Astrocyte (in vitro differentiated cells and primary cell): ENCODE data around the gene IWS1. TPM values are rescaled to one million over a fixed set of nuclear protein-coding genes. Genes with fewer than 3 reads are reported as not detected.
"Not testable (repeated sequence)": the region's sequence is repeated elsewhere in the genome, so short reads cannot be mapped to it uniquely, and the experiment has no call there.

Experiments
- DNase-seq: peaks from one replicate; pipeline ENCODE4 v3.0.0-alpha.2; 2010; ENCODE audit warnings: low read depth
- FAIRE-seq: peaks from 2 replicates; lab custom pipeline; 2011; peaks lifted over from hg19 to GRCh38; lab: Jason Lieb, UNC
- H2AFZ ChIP-seq: 2 replicates; pipeline ENCODE4 v1.6.0; 2012; ENCODE audit warnings: low read depth, low read length, inconsistent platforms
- H3K27ac ChIP-seq: 2 replicates; pipeline ENCODE4 v1.5.1; 2011; ENCODE audit warnings: low read depth, low read length, inconsistent platforms
- H3K27me3 ChIP-seq: 2 replicates; pipeline ENCODE4 v1.6.0; 2011; ENCODE audit warnings: low read length, inconsistent platforms; ENCODE audit not compliant: insufficient read depth
- H3K36me3 ChIP-seq: 2 replicates; pipeline ENCODE4 v1.5.1; 2011; ENCODE audit warnings: low read length, inconsistent platforms; ENCODE audit not compliant: insufficient read depth
- H3K4me1 ChIP-seq: 2 replicates; pipeline ENCODE4 v1.5.1; 2011; ENCODE audit warnings: low read length, inconsistent platforms; ENCODE audit not compliant: insufficient read depth
- H3K4me2 ChIP-seq: 2 replicates; pipeline ENCODE4 v1.6.0; 2012; ENCODE audit warnings: low read length, inconsistent platforms
- H3K4me3 ChIP-seq: 2 replicates; pipeline ENCODE4 v1.5.1; 2011; ENCODE audit warnings: low read depth, mild to moderate bottlenecking, low read length, inconsistent platforms; ENCODE audit not compliant: insufficient read depth
- H3K79me2 ChIP-seq: 2 replicates; pipeline ENCODE4 v1.6.0; 2012; ENCODE audit warnings: mild to moderate bottlenecking, low read length, inconsistent platforms; ENCODE audit not compliant: insufficient read depth
- H3K9ac ChIP-seq: 2 replicates; pipeline ENCODE4 v1.6.0; 2012; ENCODE audit warnings: mild to moderate bottlenecking, low read length, inconsistent platforms
- H3K9me3 ChIP-seq: 2 replicates; pipeline ENCODE4 v1.5.1; 2012; ENCODE audit warnings: low read depth, mild to moderate bottlenecking, low read length, inconsistent platforms; ENCODE audit not compliant: insufficient read depth
- H4K20me1 ChIP-seq: 2 replicates; pipeline ENCODE4 v1.6.0; 2012; ENCODE audit warnings: low read length, inconsistent platforms; ENCODE audit not compliant: insufficient read depth
- H3K27ac Mint-ChIP-seq: one replicate; pipeline ENCODE4 v1.8.0; 2021; ENCODE audit warnings: mild to moderate bottlenecking, mixed read lengths; ENCODE audit not compliant: unreplicated experiment
- H3K27me3 Mint-ChIP-seq: one replicate; pipeline ENCODE4 v1.8.0; 2021; ENCODE audit warnings: low read depth, mixed read lengths; ENCODE audit not compliant: unreplicated experiment
- H3K36me3 Mint-ChIP-seq: one replicate; pipeline ENCODE4 v1.8.0; 2021; ENCODE audit warnings: low read depth, mixed read lengths; ENCODE audit not compliant: unreplicated experiment
- H3K4me1 Mint-ChIP-seq: one replicate; pipeline ENCODE4 v1.8.0; 2021; ENCODE audit warnings: low read depth, mixed read lengths; ENCODE audit not compliant: unreplicated experiment
- H3K4me3 Mint-ChIP-seq: one replicate; pipeline ENCODE4 v1.8.0; 2021; ENCODE audit warnings: mild to moderate bottlenecking, moderate library complexity, mixed read lengths; ENCODE audit not compliant: unreplicated experiment
- H3K9me3 Mint-ChIP-seq: one replicate; pipeline ENCODE4 v1.8.0; 2021; ENCODE audit warnings: mild to moderate bottlenecking, mixed read lengths; ENCODE audit not compliant: unreplicated experiment
- EZH2 ChIP-seq: IDR thresholded peaks from 2 replicates; pipeline ENCODE4 v1.6.1; 2012; ENCODE audit warnings: mild to moderate bottlenecking, low read length, inconsistent platforms; ENCODE audit not compliant: insufficient read depth
- total RNA-seq: library from RNA; stranded (reverse); gene quantifications from 2 replicates; pipeline ENCODE4 v1.2.1, GENCODE V29; 2021
- TF ChIP-seq, protein P1 (sequence below): IDR thresholded peaks from 2 replicates; pipeline ENCODE4 v1.5.1; 2011; ENCODE audit warnings: low read depth, mild to moderate bottlenecking, inconsistent platforms, low read length, moderate library complexity; ENCODE audit not compliant: insufficient read depth

The IWS1 gene
- total RNA-seq, 1 donor from 2014 or later: 56.2 TPM

DNA sequence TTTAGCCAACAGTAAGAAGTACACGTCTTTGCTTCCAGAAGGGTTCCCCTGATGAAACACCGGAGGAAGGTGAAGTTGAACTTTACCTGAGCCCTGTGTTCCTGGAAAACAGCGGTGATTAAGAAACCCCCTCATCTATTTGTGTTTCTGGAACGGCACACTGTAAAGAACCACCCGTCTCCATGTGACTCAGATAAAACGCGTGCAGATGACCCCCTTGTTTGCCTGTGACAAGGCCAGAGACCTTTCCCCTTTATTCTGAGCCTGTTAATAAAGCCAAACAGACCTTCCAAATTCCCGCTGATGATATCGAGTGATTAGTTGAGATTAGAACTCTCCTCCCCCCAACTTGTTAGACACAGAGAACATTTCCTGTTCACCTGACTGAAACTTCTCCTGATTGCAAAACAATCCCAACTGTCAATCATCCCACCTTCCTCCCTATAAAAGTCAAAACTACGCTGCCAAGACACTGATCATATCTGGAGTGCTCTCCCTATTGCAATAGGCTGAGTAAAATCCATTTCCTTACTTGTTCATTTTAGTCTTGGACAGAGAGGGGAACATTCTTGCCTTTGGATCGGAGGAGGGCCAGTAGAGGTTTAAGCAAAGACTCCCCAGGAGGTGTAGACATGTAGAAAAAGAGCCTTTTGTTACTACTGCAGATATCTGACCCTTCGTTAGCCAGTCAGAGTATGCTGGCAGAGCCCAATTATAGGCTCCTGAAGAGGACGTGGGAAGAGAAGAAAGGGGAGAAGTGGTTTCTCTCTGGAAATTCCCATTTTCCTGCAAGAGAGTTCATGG, 914 bp upstream of the IWS1 start:
- peak overlapping the region; percentile 84 for H2AFZ ChIP-seq
- peaks cover 6% of the 10 kb centered on the region for H3K36me3 ChIP-seq
- H3K9me3 ChIP-seq: no peaks in the 10 kb centered on the region
- peak overlapping the region; percentile 98 for H3K4me2 ChIP-seq
- Mint-ChIP-seq H3K4me1 (peaks cover 11% of the 10 kb centered on the region), H3K4me3 (peak overlapping the region; percentile 96), H3K27ac (peak overlapping the region; percentile 100), H3K9me3 (peaks cover 11% of the 10 kb centered on the region), H3K27me3 (no peaks in the 10 kb centered on the region), H3K36me3 (peaks cover 1% of the 10 kb centered on the region)
- no peaks in the 10 kb centered on the region for H3K27me3 ChIP-seq
- peaks cover 7% of the 10 kb centered on the region for H3K4me1 ChIP-seq
- H3K79me2 ChIP-seq: peaks cover 41% of the 10 kb centered on the region
- H3K27ac ChIP-seq: peak overlapping the region; percentile 97
- FAIRE-seq (no peak), DNase-seq (no peak)
- H3K4me3 ChIP-seq: peak overlapping the region; percentile 88
- TF ChIP-seq, protein P1, sequence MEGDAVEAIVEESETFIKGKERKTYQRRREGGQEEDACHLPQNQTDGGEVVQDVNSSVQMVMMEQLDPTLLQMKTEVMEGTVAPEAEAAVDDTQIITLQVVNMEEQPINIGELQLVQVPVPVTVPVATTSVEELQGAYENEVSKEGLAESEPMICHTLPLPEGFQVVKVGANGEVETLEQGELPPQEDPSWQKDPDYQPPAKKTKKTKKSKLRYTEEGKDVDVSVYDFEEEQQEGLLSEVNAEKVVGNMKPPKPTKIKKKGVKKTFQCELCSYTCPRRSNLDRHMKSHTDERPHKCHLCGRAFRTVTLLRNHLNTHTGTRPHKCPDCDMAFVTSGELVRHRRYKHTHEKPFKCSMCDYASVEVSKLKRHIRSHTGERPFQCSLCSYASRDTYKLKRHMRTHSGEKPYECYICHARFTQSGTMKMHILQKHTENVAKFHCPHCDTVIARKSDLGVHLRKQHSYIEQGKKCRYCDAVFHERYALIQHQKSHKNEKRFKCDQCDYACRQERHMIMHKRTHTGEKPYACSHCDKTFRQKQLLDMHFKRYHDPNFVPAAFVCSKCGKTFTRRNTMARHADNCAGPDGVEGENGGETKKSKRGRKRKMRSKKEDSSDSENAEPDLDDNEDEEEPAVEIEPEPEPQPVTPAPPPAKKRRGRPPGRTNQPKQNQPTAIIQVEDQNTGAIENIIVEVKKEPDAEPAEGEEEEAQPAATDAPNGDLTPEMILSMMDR: no peak
- no peak for TF ChIP-seq EZH2
- peak overlapping the region; percentile 99 for H3K9ac ChIP-seq
- H4K20me1 ChIP-seq: peaks cover 12% of the 10 kb centered on the region

DNA sequence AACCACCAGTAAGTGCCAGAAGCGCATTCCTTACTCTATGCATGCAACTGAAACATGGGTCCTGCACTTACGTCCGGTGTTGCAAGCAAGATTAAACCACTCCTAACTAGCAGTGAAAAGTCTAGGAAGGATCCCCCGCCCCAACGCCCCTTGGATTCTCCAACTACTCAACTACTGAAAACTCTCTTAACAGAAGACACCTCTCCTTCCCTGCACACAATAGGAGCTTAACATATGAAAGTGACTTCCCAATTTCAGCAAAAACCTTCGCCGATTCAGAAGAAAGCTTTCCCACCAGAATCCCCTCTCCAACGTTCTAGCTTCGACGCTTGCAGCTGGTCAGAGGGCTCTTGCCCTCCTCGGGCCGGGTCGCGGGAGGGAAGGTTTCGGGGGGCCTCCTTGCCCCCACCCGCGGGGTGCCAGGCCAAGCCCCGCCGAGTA, 578 bp downstream of the IWS1 start:
- H3K79me2 ChIP-seq: peaks cover 56% of the 10 kb centered on the region
- Mint-ChIP-seq H3K4me3 (peak overlapping the region; percentile 96), H3K27me3 (no peaks in the 10 kb centered on the region), H3K27ac (peak overlapping the region; percentile 99), H3K4me1 (peaks cover 13% of the 10 kb centered on the region), H3K9me3 (peaks cover 8% of the 10 kb centered on the region), H3K36me3 (peaks cover 4% of the 10 kb centered on the region)
- peaks cover 7% of the 10 kb centered on the region for H3K4me1 ChIP-seq
- no peaks in the 10 kb centered on the region for H3K9me3 ChIP-seq
- peak overlapping the region; percentile 99 for H3K9ac ChIP-seq
- H2AFZ ChIP-seq: peak overlapping the region; percentile 84
- H3K4me2 ChIP-seq: peak overlapping the region; percentile 98
- H3K4me3 ChIP-seq: peak overlapping the region; percentile 88
- peaks cover 10% of the 10 kb centered on the region for H3K36me3 ChIP-seq
- DNase-seq (peak; percentile 56), FAIRE-seq (no peak)
- no peaks in the 10 kb centered on the region for H3K27me3 ChIP-seq
- H3K27ac ChIP-seq: peak overlapping the region; percentile 97
- TF ChIP-seq, protein P1: no peak
- no peak for TF ChIP-seq EZH2
- peaks cover 20% of the 10 kb centered on the region for H4K20me1 ChIP-seq

DNA sequence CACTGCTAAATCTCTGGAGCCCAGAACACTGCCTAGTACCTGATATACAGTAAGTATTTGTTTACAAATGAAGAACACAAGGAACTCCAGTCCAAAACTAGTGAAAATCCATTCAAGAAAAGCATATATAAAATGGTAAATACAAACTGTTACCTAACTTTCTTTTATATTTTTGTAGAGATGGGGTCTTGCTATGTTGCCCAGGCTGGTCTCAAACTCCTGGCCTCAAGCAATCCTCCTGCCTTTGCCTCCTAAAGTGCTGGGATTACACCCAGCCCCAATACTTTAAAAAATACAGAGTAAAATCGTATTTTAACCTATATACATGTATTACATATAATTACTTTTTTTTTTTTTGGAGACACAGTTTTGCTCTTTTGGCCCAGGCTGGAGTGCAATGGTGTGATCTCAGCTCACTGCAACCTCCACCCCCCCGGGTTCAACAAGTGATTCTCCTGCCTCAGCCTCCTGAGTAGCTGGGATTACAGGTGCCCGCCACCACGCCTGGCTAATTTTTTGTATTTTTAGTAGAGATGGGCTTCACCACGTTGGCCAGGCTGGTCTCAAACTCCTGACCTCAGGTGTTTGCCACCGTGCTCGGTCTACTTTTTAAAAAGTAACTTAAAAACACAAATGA, 2.0 kb downstream of the IWS1 start:
- peaks cover 69% of the 10 kb centered on the region for H3K79me2 ChIP-seq
- FAIRE-seq, H2AFZ ChIP-seq, H3K9me3 ChIP-seq, H3K4me3 ChIP-seq, H3K36me3 Mint-ChIP-seq, H3K27me3 ChIP-seq, DNase-seq, H3K4me1 ChIP-seq, H3K27me3 Mint-ChIP-seq, H3K9me3 Mint-ChIP-seq, H3K9ac ChIP-seq, H3K27ac ChIP-seq: not testable (repeated sequence)
- H3K36me3 ChIP-seq: peaks cover 14% of the 10 kb centered on the region
- H4K20me1 ChIP-seq: peaks cover 31% of the 10 kb centered on the region
- H3K4me1 Mint-ChIP-seq: peaks cover 13% of the 10 kb centered on the region
- peak overlapping the region; percentile 98 for H3K4me2 ChIP-seq
- H3K4me3 Mint-ChIP-seq: peak overlapping the region; percentile 96
- H3K27ac Mint-ChIP-seq: peak overlapping the region; percentile 41
